ENCODE results near the gene PXDN.
A peak's percentile ranks its signal among the peaks of the same experiment; 100 is the strongest.

The PXDN gene

DNA sequence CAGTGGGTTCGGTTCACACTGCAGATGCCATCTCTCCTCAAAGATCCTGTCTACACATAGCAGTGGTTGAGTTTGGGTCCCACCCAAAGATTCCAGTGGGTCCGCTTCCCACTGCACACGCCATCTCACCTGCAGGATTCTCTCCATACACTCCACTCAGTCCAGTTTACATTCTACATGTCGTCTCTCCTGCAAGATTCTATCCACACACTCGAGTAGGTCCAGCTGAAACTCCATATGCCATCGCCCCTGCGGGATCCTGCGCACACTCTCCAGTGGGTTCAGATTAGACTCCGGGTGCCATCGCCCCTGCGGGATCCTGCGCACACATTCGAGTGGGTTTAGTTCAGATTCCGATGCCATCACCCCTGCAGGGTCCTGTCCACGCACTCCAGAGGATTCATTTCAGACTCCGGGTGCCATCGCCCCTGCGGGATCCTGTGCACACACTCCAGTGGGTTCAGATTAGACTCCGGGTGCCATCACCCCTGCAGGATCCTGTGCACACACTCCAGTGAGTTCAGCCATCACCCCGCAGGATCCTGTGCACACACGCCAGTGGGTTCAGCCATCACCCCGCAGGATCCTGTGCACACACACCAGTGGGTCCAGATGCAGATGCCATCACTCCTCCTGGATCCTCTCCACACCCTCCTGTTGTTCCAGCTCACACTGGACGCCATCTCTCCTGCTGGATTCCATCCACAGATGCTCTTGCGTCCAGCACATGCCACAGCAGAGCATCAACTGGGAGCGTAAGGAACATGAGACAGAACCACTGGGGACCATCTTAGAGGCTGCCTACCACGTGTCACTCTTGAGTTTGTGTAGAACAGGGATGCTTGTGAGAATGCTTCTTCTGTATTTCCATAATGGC is 3.0 kb upstream of the PXDN start:
- no peak for DNase-seq
- H3K27me3 ChIP-seq (replicated peaks; ENCODE audit: control insufficient read depth, insufficient read depth, low read length, poor library complexity, severe bottlenecking): no peaks in the 10 kb centered on the region
- no peaks in the 10 kb centered on the region for H3K4me1 ChIP-seq (ENCODE audit: control insufficient read depth, insufficient read depth, low read length, poor library complexity, severe bottlenecking)
- H3K27ac ChIP-seq (ENCODE audit: insufficient read depth, low read length, poor library complexity, severe bottlenecking): no peak overlapping the region
- no peaks in the 10 kb centered on the region for H3K36me3 ChIP-seq (ENCODE audit: control insufficient read depth, insufficient read depth, low read length)
- no peaks in the 10 kb centered on the region for H3K9me3 ChIP-seq (ENCODE audit: control insufficient read depth, low read length)
- no peak overlapping the region for H3K4me3 ChIP-seq (ENCODE audit: insufficient read depth, low read depth, low read length, poor library complexity, severe bottlenecking)

DNA sequence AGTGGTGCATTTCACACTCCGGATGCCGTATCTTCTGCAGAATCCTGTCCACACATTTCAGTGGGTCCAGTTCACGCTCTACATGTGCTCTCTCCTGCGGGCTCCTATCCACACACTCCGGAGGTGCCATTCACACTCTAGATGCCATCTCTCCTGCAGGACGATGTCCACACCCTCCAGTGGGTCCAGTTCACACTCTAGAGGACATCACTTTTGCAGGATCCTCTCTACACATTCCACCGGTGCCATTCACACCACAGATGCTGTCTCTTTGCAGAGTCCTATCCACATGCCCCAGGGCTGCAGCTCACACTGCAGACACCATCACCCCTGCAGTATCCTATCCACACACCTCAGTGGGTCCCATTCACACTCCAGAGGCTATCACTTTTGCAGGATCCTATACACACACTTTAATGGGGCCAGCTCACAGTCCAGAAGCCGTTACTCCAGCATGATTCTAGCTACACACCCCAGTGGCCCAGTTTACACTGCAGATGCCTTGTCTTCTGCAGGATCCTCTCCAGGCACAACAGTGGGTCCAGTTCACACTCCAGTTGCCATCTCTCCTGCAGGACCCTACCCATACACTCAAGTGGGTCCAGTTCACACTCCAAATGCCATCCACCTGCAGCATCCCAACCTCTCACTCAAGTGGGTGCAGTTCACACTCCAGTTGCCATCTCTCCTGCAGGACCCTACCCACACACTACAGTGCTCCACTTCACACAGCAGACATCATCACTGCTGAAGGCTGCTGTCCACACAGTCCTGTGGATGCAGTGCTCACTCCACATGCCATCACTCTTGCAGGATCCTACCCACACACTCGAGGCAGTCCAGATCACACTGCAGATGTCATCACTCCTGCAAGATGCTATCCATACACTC is 2.1 kb upstream of the PXDN start:
- no peak for DNase-seq
- Histone ChIP-seq H3K9me3 (ENCODE audit: control insufficient read depth, low read length) (no peaks in the 10 kb centered on the region), H3K4me1 (ENCODE audit: control insufficient read depth, insufficient read depth, low read length, poor library complexity, severe bottlenecking) (no peaks in the 10 kb centered on the region), H3K36me3 (ENCODE audit: control insufficient read depth, insufficient read depth, low read length) (no peaks in the 10 kb centered on the region), H3K27ac (ENCODE audit: insufficient read depth, low read length, poor library complexity, severe bottlenecking) (no peak overlapping the region), H3K4me3 (ENCODE audit: insufficient read depth, low read depth, low read length, poor library complexity, severe bottlenecking) (no peak overlapping the region), H3K27me3 (replicated peaks; ENCODE audit: control insufficient read depth, insufficient read depth, low read length, poor library complexity, severe bottlenecking) (no peaks in the 10 kb centered on the region)

- H3K27me3 ChIP-seq (replicated peaks; ENCODE audit: control insufficient read depth, insufficient read depth, low read length, poor library complexity, severe bottlenecking): no peaks in the 10 kb centered on the region
- DNase-seq: no peak
- H3K27ac ChIP-seq (ENCODE audit: insufficient read depth, low read length, poor library complexity, severe bottlenecking): no peak overlapping the region
- H3K4me1 ChIP-seq (ENCODE audit: control insufficient read depth, insufficient read depth, low read length, poor library complexity, severe bottlenecking): no peaks in the 10 kb centered on the region
- no peaks in the 10 kb centered on the region for H3K9me3 ChIP-seq (ENCODE audit: control insufficient read depth, low read length)
- no peak overlapping the region for H3K4me3 ChIP-seq (ENCODE audit: insufficient read depth, low read depth, low read length, poor library complexity, severe bottlenecking)
- no peaks in the 10 kb centered on the region for H3K36me3 ChIP-seq (ENCODE audit: control insufficient read depth, insufficient read depth, low read length)
These were observed 1.1 kb upstream of the PXDN start for GRCh38 chr2:1745171-1746023.

DNA sequence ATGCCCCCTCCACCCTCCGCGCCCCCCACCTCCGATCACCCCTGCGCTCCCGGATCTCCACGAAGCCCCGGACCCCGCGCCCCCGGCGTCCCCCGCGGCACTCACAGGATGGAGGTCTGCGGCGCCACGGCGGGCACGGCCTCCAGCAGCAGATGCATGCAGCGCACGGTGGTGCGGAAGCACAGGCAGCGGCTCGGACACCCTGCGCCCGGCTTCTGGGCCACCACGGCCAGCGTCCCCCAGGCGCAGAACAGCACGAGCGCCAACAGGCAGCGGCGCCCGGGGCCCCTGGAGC is 217 bp downstream of the PXDN start:
- no peak for DNase-seq
- Histone ChIP-seq H3K4me1 (ENCODE audit: control insufficient read depth, insufficient read depth, low read length, poor library complexity, severe bottlenecking) (no peaks in the 10 kb centered on the region), H3K36me3 (ENCODE audit: control insufficient read depth, insufficient read depth, low read length) (no peaks in the 10 kb centered on the region), H3K27me3 (replicated peaks; ENCODE audit: control insufficient read depth, insufficient read depth, low read length, poor library complexity, severe bottlenecking) (no peaks in the 10 kb centered on the region), H3K27ac (ENCODE audit: insufficient read depth, low read length, poor library complexity, severe bottlenecking) (no peak overlapping the region), H3K9me3 (ENCODE audit: control insufficient read depth, low read length) (no peaks in the 10 kb centered on the region), H3K4me3 (ENCODE audit: insufficient read depth, low read depth, low read length, poor library complexity, severe bottlenecking) (no peak overlapping the region)

GRCh38 chr2:1743396-1744150 is 742 bp downstream of the PXDN start:
- Histone ChIP-seq H3K27ac (ENCODE audit: insufficient read depth, low read length, poor library complexity, severe bottlenecking) (no peak overlapping the region), H3K27me3 (replicated peaks; ENCODE audit: control insufficient read depth, insufficient read depth, low read length, poor library complexity, severe bottlenecking) (no peaks in the 10 kb centered on the region), H3K9me3 (ENCODE audit: control insufficient read depth, low read length) (no peaks in the 10 kb centered on the region), H3K4me1 (ENCODE audit: control insufficient read depth, insufficient read depth, low read length, poor library complexity, severe bottlenecking) (no peaks in the 10 kb centered on the region), H3K4me3 (ENCODE audit: insufficient read depth, low read depth, low read length, poor library complexity, severe bottlenecking) (no peak overlapping the region), H3K36me3 (ENCODE audit: control insufficient read depth, insufficient read depth, low read length) (no peaks in the 10 kb centered on the region)
- DNase-seq: no peak

DNA sequence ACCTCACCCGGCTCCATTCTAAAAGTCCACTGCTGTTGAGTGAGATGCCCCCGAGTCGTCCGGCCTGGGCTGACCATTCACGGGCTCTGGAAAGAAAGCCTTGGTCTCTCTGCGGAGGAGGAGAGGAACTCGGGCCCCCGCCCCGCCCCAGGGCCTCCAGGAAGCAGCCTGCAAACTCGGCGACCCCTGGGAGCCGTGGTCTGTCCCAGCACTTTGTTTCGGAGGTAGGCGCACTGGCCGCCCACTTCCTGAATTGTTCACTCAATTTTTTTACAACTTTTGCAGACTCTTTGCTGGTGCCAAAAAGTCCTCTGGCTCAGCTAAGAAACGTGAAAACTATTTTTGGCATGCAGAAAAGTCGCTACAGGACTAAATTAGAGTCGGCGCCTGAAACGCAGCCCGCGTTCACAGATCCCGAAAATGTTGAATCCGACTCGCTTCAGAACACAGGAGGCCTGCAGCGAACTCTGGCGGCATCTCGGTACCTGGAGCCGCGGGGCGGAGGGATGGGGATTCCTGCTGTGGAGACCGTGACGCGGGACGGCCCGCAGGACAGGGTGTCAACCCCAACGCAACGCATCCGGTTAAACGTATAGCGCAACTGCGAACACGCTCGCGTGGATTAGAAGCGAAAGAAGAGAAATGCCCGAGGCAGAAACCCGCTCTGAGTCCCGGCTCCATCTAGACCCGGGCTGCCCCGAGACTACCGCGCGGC is 1.5 kb downstream of the PXDN start:
- Histone ChIP-seq H3K27me3 (replicated peaks; ENCODE audit: control insufficient read depth, insufficient read depth, low read length, poor library complexity, severe bottlenecking) (no peaks in the 10 kb centered on the region), H3K36me3 (ENCODE audit: control insufficient read depth, insufficient read depth, low read length) (no peaks in the 10 kb centered on the region), H3K4me3 (ENCODE audit: insufficient read depth, low read depth, low read length, poor library complexity, severe bottlenecking) (no peak overlapping the region), H3K4me1 (ENCODE audit: control insufficient read depth, insufficient read depth, low read length, poor library complexity, severe bottlenecking) (no peaks in the 10 kb centered on the region), H3K9me3 (ENCODE audit: control insufficient read depth, low read length) (no peaks in the 10 kb centered on the region), H3K27ac (ENCODE audit: insufficient read depth, low read length, poor library complexity, severe bottlenecking) (no peak overlapping the region)
- DNase-seq: peak in 1 of 3 donors; percentile 5

- Histone ChIP-seq H3K4me1 (ENCODE audit: control insufficient read depth, insufficient read depth, low read length, poor library complexity, severe bottlenecking) (no peaks in the 10 kb centered on the region), H3K4me3 (ENCODE audit: insufficient read depth, low read depth, low read length, poor library complexity, severe bottlenecking) (no peak overlapping the region), H3K9me3 (ENCODE audit: control insufficient read depth, low read length) (no peaks in the 10 kb centered on the region), H3K27me3 (replicated peaks; ENCODE audit: control insufficient read depth, insufficient read depth, low read length, poor library complexity, severe bottlenecking) (no peaks in the 10 kb centered on the region), H3K27ac (ENCODE audit: insufficient read depth, low read length, poor library complexity, severe bottlenecking) (no peak overlapping the region), H3K36me3 (ENCODE audit: control insufficient read depth, insufficient read depth, low read length) (no peaks in the 10 kb centered on the region)
- no peak for DNase-seq
These were observed 2.0 kb downstream of the PXDN start for GRCh38 chr2:1742301-1742680.

GRCh38 chr2:1741851-1742250 is 2.5 kb downstream of the PXDN start:
- no peak for DNase-seq
- Histone ChIP-seq H3K27me3 (replicated peaks; ENCODE audit: control insufficient read depth, insufficient read depth, low read length, poor library complexity, severe bottlenecking) (no peaks in the 10 kb centered on the region), H3K4me1 (ENCODE audit: control insufficient read depth, insufficient read depth, low read length, poor library complexity, severe bottlenecking) (no peaks in the 10 kb centered on the region), H3K36me3 (ENCODE audit: control insufficient read depth, insufficient read depth, low read length) (no peaks in the 10 kb centered on the region), H3K27ac (ENCODE audit: insufficient read depth, low read length, poor library complexity, severe bottlenecking) (no peak overlapping the region), H3K9me3 (ENCODE audit: control insufficient read depth, low read length) (no peaks in the 10 kb centered on the region), H3K4me3 (ENCODE audit: insufficient read depth, low read depth, low read length, poor library complexity, severe bottlenecking) (no peak overlapping the region)

Data from effector memory CD4-positive, alpha-beta T cell (primary cell).